Activated CD8-positive, alpha-beta T cell treated with anti-CD3 and anti-CD28 coated beads for 36 hours (primary cell): Measurements from ENCODE around the gene SIPA1L2. TPM values are rescaled to one million over a fixed set of nuclear protein-coding genes. Genes with fewer than 3 reads are reported as not detected.

Experiments
- ATAC-seq: fragments of 200-7000 bp; cut with Tn5 transposase; one replicate; pipeline ENCODE4 v1.10.0; 2021; ENCODE audit warnings: mild to moderate bottlenecking, moderate library complexity
- CTCF ChIA-PET: fragments of 350-600 bp; sonication (Branson Sonifier 250); formaldehyde crosslinking; loops from one replicate; lab custom pipeline; 2021; ENCODE audit warnings: antibody characterized with exemption; lab: Charles Lee
- POLR2A ChIA-PET: fragments of 350-600 bp; sonication (Branson Sonifier 250); formaldehyde crosslinking; loops from one replicate; lab custom pipeline; 2021; ENCODE audit warnings: antibody characterized with exemption; lab: Charles Lee
- DNase-seq: peaks from one replicate; pipeline ENCODE4 v3.0.0-alpha.2; 2020
- H3K27ac Mint-ChIP-seq: one replicate; pipeline ENCODE4 v1.8.0; 2021; ENCODE audit warnings: mild to moderate bottlenecking, mixed read lengths
- H3K27me3 Mint-ChIP-seq: one replicate; pipeline ENCODE4 v1.8.0; 2021; ENCODE audit warnings: mixed read lengths
- H3K36me3 Mint-ChIP-seq: one replicate; pipeline ENCODE4 v1.8.0; 2021; ENCODE audit warnings: low read depth, mixed read lengths
- H3K4me1 Mint-ChIP-seq: one replicate; pipeline ENCODE4 v1.8.0; 2021; ENCODE audit warnings: low read depth, mixed read lengths
- H3K4me3 Mint-ChIP-seq: one replicate; pipeline ENCODE4 v1.8.0; 2021; ENCODE audit warnings: mild to moderate bottlenecking, moderate library complexity, mixed read lengths
- H3K9me3 Mint-ChIP-seq: one replicate; pipeline ENCODE4 v1.8.0; 2021; ENCODE audit warnings: mixed read lengths
- intact Hi-C: fragments of 100-400 bp; cut with micrococcal nuclease; formaldehyde crosslinking; loops from one replicate; pipeline ENCODE4 v1.10.0; 2022
- total RNA-seq, 2 experiments: library from RNA; stranded (reverse); gene quantifications; one replicate each; pipeline ENCODE4 v1.2.3, GENCODE V29; 2021
- TF ChIP-seq, protein P1 (sequence below): fragments of 200-600 bp; IDR thresholded peaks from one replicate; pipeline ENCODE4 v1.8.0; 2022; ENCODE audit warnings: antibody characterized with exemption, mild to moderate bottlenecking

SIPA1L2 gene
- total RNA-seq, 2 experiments from 2014 or later = 1.7 TPM

DNA sequence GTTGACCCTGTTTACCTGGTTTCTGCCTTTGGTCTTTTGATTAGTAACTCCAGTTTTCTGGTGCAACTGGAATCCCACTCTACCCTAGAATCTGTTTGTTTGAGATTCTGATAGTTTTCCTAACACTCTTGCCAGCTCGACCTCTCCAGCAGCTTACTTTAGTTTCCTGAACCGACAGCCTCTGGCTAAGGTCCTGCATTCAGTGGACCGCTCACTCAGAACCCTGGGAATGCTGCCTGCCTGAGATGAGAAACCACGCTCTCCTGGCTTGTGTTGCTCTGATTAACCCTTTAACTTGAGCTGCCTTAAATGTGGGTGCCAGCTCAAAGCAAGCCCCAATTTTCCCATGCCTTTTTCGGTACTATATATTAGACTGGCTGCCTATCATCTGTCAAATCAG is 45.3 kb upstream of the SIPA1L2 start:
- Mint-ChIP-seq H3K27ac (no peak overlapping the region), H3K9me3 (no peaks in the 10 kb centered on the region), H3K4me3 (no peak overlapping the region), H3K27me3 (peaks cover 2% of the 10 kb centered on the region), H3K36me3 (no peaks in the 10 kb centered on the region), H3K4me1 (no peaks in the 10 kb centered on the region)
- ChIA-PET CTCF (no interaction called here), POLR2A (no interaction called here)
- TF ChIP-seq, protein P1, sequence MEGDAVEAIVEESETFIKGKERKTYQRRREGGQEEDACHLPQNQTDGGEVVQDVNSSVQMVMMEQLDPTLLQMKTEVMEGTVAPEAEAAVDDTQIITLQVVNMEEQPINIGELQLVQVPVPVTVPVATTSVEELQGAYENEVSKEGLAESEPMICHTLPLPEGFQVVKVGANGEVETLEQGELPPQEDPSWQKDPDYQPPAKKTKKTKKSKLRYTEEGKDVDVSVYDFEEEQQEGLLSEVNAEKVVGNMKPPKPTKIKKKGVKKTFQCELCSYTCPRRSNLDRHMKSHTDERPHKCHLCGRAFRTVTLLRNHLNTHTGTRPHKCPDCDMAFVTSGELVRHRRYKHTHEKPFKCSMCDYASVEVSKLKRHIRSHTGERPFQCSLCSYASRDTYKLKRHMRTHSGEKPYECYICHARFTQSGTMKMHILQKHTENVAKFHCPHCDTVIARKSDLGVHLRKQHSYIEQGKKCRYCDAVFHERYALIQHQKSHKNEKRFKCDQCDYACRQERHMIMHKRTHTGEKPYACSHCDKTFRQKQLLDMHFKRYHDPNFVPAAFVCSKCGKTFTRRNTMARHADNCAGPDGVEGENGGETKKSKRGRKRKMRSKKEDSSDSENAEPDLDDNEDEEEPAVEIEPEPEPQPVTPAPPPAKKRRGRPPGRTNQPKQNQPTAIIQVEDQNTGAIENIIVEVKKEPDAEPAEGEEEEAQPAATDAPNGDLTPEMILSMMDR = no peak
- ATAC-seq (no peak), DNase-seq (no peak)
- intact Hi-C loops = no loop called here

DNA sequence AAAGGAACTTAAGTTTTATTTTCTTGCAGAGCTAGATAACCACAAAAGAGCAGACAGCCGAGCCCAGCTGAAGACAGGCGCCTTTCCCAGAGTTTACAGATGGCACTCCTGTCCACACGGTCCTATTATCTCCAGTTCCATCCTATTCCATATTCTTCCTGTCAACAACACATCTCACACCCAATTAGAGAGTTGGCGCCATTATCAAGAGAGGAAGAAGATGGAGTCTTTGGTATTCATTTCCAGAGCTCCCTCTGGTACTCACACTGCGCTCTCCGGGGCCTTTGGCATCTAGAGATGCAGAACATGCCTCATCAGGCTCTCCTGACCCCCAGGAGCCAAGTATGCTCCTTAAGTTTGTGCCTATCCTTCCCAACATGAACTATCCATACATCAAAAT is 43.3 kb upstream of the SIPA1L2 start:
- Mint-ChIP-seq H3K27me3 (peaks cover 2% of the 10 kb centered on the region), H3K27ac (no peak overlapping the region), H3K4me1 (no peaks in the 10 kb centered on the region), H3K9me3 (no peaks in the 10 kb centered on the region), H3K4me3 (no peak overlapping the region), H3K36me3 (no peaks in the 10 kb centered on the region)
- TF ChIP-seq, protein P1 = no peak
- ChIA-PET CTCF (interaction anchor here (2.1 kb wide), 1 partner anchor 11 kb away, joined by 5 read pairs; no protein-coding TSS in a partner anchor), POLR2A (no interaction called here)
- intact Hi-C loops = no loop called here
- no peak for ATAC-seq
- DNase-seq = no peak

DNA sequence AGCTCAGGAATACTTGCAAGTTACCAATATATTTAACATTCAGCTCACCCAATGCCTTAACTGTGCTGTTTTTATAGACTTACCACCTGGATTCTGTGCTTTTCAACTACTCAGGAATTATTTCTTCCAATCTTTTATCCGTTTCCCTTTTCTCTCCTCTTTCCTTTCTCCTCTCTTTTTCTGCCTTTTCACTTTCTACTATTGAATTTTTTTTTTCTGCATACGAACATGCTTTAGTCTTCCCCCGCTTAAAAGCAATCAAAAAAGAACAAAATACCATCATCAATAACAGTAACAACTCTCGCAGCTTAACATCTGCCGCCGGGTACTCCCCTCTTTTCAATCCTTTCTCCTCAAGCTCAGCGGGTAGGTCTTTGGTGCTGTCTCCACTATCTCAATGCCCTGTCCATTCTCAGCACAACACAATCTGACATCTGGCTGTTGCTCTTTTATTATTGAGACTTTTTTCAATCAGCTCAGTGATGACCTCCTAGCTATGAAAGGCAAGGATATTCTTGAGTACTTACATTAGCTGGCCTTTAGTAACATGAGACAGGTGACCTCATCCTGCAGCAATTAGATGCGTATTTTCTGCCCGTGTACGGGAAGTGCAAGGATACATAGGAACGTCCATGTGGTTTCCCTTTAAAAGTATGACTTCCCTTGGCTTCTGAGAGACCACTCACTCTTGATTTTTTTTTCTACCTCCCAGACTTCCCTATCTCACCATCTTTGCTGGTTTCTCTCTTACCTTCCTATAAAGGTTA is 40.2 kb upstream of the SIPA1L2 start:
- peaks cover 6% of the 10 kb centered on the region for H3K4me1 Mint-ChIP-seq
- CTCF ChIA-PET = no interaction called here
- H3K27ac Mint-ChIP-seq = no peak overlapping the region
- no peak overlapping the region for H3K4me3 Mint-ChIP-seq
- DNase-seq = no peak
- TF ChIP-seq, protein P1 = no peak
- no peaks in the 10 kb centered on the region for H3K9me3 Mint-ChIP-seq
- no peak for ATAC-seq
- no peaks in the 10 kb centered on the region for H3K36me3 Mint-ChIP-seq
- POLR2A ChIA-PET = interaction anchor here (1.0 kb wide), 1 partner anchor 10 kb away, joined by 3 read pairs; no protein-coding TSS in a partner anchor
- intact Hi-C loops = no loop called here
- no peaks in the 10 kb centered on the region for H3K27me3 Mint-ChIP-seq

DNA sequence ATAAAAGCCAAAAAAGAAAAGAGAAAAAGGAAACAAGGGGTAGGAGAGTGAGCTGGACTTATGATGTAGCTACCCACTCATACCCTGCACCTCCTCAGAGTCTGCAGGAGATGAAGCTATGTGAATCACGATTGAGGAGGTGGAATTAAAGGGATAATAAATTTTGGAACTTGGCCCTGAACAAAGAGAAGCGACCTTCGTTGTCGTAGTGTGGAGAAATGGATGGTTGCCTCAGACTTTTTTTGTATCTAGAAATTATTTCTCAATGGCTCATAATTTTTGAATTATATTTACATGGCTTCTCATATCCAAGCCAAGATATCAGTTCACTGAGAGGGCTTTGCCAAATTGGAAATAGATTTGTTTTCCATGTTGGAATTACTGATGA is 37.8 kb upstream of the SIPA1L2 start:
- DNase-seq (no peak), ATAC-seq (no peak)
- Mint-ChIP-seq H3K4me1 (peaks cover 6% of the 10 kb centered on the region), H3K36me3 (no peaks in the 10 kb centered on the region), H3K27me3 (peaks cover 1% of the 10 kb centered on the region), H3K27ac (no peak overlapping the region), H3K4me3 (no peak overlapping the region), H3K9me3 (no peaks in the 10 kb centered on the region)
- TF ChIP-seq, protein P1 = no peak
- ChIA-PET POLR2A (no interaction called here), CTCF (no interaction called here)
- intact Hi-C loops = no loop called here

DNA sequence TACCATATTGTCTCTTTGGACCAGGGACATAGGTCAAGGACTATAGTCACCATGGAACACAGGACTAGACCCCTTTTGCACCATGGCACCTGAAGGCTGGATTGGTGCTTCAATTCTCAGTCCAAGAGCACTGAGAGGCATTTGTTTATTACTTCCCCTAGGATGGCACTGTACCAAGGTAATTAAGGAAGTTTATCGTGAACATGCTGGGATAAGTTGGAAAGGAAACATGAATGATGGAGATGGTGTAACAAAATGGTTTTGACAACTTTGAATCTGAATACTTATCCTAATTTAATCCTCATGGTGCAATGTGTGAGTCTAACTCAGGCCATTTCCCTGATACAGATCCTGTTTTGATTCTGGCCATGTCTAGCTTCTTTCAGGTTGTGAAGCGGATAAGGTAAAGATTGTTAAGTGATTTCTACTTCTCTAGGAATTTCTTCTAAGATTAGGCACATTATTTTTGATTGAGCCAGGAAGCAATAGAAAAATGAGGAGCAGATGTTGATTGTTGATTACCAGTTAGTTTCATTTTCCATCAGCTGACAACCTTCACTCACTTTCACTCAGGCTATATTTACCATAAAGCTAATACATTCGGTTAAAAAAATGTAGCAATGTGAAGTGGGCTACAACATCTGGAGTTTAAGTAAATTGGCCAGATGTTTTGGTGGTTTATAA is 37.3 kb upstream of the SIPA1L2 start:
- POLR2A ChIA-PET = no interaction called here
- intact Hi-C loops = no loop called here
- ATAC-seq = no peak
- Mint-ChIP-seq H3K4me1 (peaks cover 6% of the 10 kb centered on the region), H3K27ac (no peak overlapping the region), H3K9me3 (no peaks in the 10 kb centered on the region), H3K36me3 (no peaks in the 10 kb centered on the region), H3K4me3 (no peak overlapping the region), H3K27me3 (peaks cover 1% of the 10 kb centered on the region)
- CTCF ChIA-PET = no interaction called here
- TF ChIP-seq, protein P1 = no peak
- DNase-seq = no peak
